ENCODE results near the gene IL10RB. TPM values are rescaled to one million over a fixed set of nuclear protein-coding genes. Genes with fewer than 3 reads are reported as not detected.

The IL10RB gene
- total RNA-seq, 1 donor from 2014 or later, result 31.1 TPM

DNA sequence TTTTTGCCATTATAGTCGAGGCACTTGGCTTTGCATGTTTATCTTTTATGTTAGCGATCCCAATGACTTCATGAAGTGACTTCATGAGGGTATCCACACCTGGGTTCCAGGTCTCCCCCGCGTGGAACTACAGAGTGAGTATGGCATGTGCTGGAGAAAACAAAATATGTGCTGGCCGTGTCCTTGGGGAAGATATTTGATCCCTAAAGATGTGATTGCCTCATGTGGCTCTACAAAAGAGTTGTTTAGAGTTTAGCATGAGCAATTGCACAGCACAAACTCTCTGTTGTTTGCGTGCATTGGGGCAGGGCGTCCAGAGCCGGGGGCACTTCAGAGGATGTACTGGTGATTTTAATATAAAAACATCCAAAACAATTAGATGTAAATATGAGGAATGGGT lies 4.8 kb downstream of the IL10RB start:
- FAIRE-seq, result no peak

GRCh38 chr21:33273044-33273443 lies 6.9 kb downstream of the IL10RB start:
- FAIRE-seq (no peak), DNase-seq (ENCODE audit: low read depth) (peak; percentile 32)
- no peak for TF ChIP-seq CTCF (IDR thresholded peaks at IDR 0.05; ENCODE audit: insufficient read depth, low read length, severe bottlenecking)
- Histone ChIP-seq H3K36me3 (ENCODE audit: control insufficient read depth, insufficient read depth, low read length) (peaks cover 1% of the 10 kb centered on the region), H3K27me3 (ENCODE audit: control insufficient read depth, insufficient read depth, low read length) (no peaks in the 10 kb centered on the region), H3K4me3 (ENCODE audit: low read depth, low read length) (no peak overlapping the region)

More for the DNA sequence above, 4.8 kb downstream of the IL10RB start:
- Histone ChIP-seq H3K36me3 (ENCODE audit: control insufficient read depth, insufficient read depth, low read length) (peaks cover 1% of the 10 kb centered on the region), H3K27me3 (ENCODE audit: control insufficient read depth, insufficient read depth, low read length) (no peaks in the 10 kb centered on the region), H3K4me3 (ENCODE audit: low read depth, low read length) (no peak overlapping the region)
- DNase-seq (ENCODE audit: low read depth), result no peak
- no peak for TF ChIP-seq CTCF (IDR thresholded peaks at IDR 0.05; ENCODE audit: insufficient read depth, low read length, severe bottlenecking)

- Histone ChIP-seq H3K4me3 (ENCODE audit: low read depth, low read length) (no peak overlapping the region), H3K36me3 (ENCODE audit: control insufficient read depth, insufficient read depth, low read length) (peaks cover 9% of the 10 kb centered on the region), H3K27me3 (ENCODE audit: control insufficient read depth, insufficient read depth, low read length) (no peaks in the 10 kb centered on the region)
- TF ChIP-seq CTCF (IDR thresholded peaks at IDR 0.05; ENCODE audit: insufficient read depth, low read length, severe bottlenecking), result no peak
- FAIRE-seq (no peak), DNase-seq (ENCODE audit: low read depth) (peak; percentile 22)
These were observed 12.6 kb downstream of the IL10RB start for GRCh38 chr21:33278721-33279120.

GRCh38 chr21:33279330-33279820 lies 13.2 kb downstream of the IL10RB start:
- DNase-seq (ENCODE audit: low read depth) (no peak), FAIRE-seq (no peak)
- TF ChIP-seq CTCF (IDR thresholded peaks at IDR 0.05; ENCODE audit: insufficient read depth, low read length, severe bottlenecking), result no peak
- no peak overlapping the region for H3K4me3 ChIP-seq (ENCODE audit: low read depth, low read length)
- peaks cover 9% of the 10 kb centered on the region for H3K36me3 ChIP-seq (ENCODE audit: control insufficient read depth, insufficient read depth, low read length)
- no peaks in the 10 kb centered on the region for H3K27me3 ChIP-seq (ENCODE audit: control insufficient read depth, insufficient read depth, low read length)

DNA sequence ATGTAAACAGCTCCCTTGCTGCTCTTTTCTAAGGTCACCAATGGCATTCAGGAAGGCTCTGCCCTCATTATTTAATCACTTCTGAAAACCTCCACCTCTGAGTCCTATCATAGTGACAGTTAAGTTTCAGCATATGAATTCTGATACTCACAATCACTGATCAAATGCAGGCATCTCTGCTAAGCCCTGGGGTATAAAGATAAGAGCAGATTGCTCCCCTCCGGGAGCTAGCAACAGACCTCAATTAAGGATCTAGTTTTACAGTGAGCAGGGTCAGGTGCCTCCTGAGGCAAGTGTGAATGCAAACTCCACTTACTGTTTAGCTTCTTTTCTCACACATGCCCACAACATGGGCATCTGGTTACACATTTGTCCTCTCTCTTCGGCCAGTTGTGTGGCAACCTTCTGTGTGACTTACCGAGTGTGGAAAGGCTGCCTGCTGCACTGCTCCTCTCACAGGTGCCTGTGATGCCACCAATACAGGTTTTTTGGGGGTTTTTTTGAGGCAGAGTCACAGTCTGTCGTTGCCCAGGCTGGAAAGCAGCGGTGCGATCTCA lies 15.0 kb downstream of the IL10RB start:
- peaks cover 9% of the 10 kb centered on the region for H3K36me3 ChIP-seq (ENCODE audit: control insufficient read depth, insufficient read depth, low read length)
- H3K27me3 ChIP-seq (ENCODE audit: control insufficient read depth, insufficient read depth, low read length), result no peaks in the 10 kb centered on the region
- FAIRE-seq, result no peak
- DNase-seq (ENCODE audit: low read depth), result no peak
- no peak for TF ChIP-seq CTCF (IDR thresholded peaks at IDR 0.05; ENCODE audit: insufficient read depth, low read length, severe bottlenecking)
- no peak overlapping the region for H3K4me3 ChIP-seq (ENCODE audit: low read depth, low read length)

DNA sequence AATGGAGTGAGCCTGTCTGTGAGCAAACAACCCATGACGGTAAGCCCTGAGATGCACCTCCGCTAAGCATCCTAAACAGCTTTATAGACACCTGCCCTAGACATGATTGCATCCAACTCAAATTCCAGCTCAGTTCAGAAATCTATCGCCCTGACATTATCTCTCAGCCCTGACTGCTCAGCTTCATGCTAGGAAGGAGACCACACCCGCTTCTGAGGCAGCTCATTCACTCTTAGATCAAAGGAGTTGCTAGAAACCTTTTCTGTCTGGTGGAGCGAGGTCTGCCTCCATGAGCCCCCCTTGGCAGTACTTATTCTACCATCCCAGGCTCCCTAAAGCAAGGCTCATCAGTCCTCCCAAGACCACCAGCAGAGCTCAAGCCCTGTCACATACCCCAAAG lies 17.0 kb downstream of the IL10RB start:
- Histone ChIP-seq H3K4me3 (ENCODE audit: low read depth, low read length) (no peak overlapping the region), H3K27me3 (ENCODE audit: control insufficient read depth, insufficient read depth, low read length) (no peaks in the 10 kb centered on the region), H3K36me3 (ENCODE audit: control insufficient read depth, insufficient read depth, low read length) (peaks cover 9% of the 10 kb centered on the region)
- no peak for FAIRE-seq
- no peak for TF ChIP-seq CTCF (IDR thresholded peaks at IDR 0.05; ENCODE audit: insufficient read depth, low read length, severe bottlenecking)
- DNase-seq (ENCODE audit: low read depth), result no peak
